ENCODE data around the gene ANGPTL7.

DNA sequence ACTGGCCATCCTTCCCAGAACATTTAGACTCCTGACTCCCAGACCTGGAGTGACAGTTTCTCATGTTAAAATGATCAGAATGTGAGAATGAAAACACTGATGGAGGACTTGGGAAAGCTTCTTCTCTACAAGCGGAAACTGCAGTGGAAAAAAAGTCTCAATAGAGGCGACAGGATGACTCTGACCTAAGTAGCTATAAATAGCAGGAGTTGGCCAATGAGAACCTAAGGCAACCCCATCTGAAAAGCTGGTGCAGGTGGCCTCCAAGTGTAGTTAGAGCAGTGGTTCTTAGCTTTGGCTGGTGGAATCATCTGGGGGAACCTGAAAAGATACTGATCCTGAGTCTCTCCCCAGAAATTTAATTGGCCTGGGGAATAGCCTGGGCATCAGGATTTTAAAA, 45.2 kb upstream of the ANGPTL7 start:
- TF ChIP-seq POLR2AphosphoS5 (IDR thresholded peaks at IDR 0.05; ENCODE audit: low read depth) (no peak), CTCF (IDR thresholded peaks at IDR 0.05; ENCODE audit: insufficient read depth, low read length) (no peak)

Measured in HL-60 (cell line).